Bronchial epithelial cell (primary cell): Measurements from ENCODE around the gene BRD1. TPM values are rescaled to one million over a fixed set of nuclear protein-coding genes. Genes with fewer than 3 reads are reported as not detected.

Experiments
- DNase-seq: peaks from one replicate; pipeline ENCODE4 v3.0.0-alpha.2; 2010; ENCODE audit warnings: low read depth
- FAIRE-seq: peaks from 2 replicates; lab custom pipeline; 2011; peaks lifted over from hg19 to GRCh38; lab: Jason Lieb, UNC
- H3K27me3 ChIP-seq: 2 replicates; pipeline ENCODE4 v1.5.1; 2011; ENCODE audit warnings: low read length; ENCODE audit not compliant: control insufficient read depth, insufficient read depth
- H3K36me3 ChIP-seq: 2 replicates; pipeline ENCODE4 v1.5.1; 2011; ENCODE audit warnings: low read length; ENCODE audit not compliant: control insufficient read depth, insufficient read depth
- H3K4me3 ChIP-seq: 2 replicates; pipeline ENCODE4 v1.5.1; 2011; ENCODE audit warnings: mild to moderate bottlenecking, low read depth, low read length, control low read depth
- total RNA-seq: library from RNA; depleted of rRNA; stranded (reverse); fragments of >200 nt; gene quantifications from 2 replicates; pipeline ENCODE4 v1.2.1, GENCODE V29; 2014
- TF ChIP-seq, protein P1 (sequence below): IDR thresholded peaks from 2 replicates; pipeline ENCODE4 v1.5.1; 2011; ENCODE audit warnings: mild to moderate bottlenecking, moderate library complexity, low read length, control low read depth, inconsistent platforms; ENCODE audit not compliant: insufficient read depth, severe bottlenecking

The BRD1 gene
- total RNA-seq, 1 donor from 2014 or later = 18.2 TPM

DNA sequence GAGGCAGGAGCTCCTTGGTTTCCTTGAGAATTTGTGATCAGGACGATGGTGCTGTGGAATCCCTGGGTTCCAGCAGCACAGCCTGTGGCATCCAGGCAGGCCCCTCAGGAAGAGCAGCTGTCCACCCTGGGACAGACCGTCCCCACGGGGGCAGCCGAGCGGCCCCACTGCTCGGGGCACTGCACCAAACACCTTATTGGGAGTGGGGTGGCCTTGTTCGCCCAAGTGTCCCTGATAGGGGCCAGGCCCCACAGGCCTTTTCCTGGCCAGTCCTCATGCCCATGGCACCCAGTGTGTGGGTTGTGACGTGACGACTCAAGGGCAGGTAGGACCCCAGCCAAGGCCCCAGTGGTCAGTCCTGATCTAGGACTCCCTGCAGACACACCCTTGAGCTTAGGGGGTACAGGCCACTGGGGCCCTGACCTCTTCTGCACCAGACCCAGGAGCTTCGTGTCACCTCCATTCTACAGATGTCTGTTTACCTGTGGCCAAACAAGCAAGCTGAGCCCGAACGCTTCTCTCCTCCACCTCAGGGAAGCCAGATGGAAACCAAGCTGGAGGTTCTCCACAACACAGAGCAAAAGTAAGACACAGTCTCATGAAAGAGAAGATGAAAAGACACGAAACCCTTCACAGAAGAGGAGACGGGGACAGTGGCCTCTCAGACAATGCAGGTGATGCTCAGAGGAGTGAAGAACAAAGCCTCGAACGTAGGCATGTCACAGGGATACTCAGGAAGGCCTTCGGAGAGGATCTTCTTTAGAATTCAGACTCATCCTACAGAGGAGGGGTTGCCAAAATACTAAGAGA, 1.6 kb upstream of the BRD1 start:
- DNase-seq (no peak), FAIRE-seq (peak; percentile 52)
- Histone ChIP-seq H3K27me3 (no peaks in the 10 kb centered on the region), H3K4me3 (no peak overlapping the region), H3K36me3 (peaks cover 4% of the 10 kb centered on the region)
- TF ChIP-seq, protein P1, sequence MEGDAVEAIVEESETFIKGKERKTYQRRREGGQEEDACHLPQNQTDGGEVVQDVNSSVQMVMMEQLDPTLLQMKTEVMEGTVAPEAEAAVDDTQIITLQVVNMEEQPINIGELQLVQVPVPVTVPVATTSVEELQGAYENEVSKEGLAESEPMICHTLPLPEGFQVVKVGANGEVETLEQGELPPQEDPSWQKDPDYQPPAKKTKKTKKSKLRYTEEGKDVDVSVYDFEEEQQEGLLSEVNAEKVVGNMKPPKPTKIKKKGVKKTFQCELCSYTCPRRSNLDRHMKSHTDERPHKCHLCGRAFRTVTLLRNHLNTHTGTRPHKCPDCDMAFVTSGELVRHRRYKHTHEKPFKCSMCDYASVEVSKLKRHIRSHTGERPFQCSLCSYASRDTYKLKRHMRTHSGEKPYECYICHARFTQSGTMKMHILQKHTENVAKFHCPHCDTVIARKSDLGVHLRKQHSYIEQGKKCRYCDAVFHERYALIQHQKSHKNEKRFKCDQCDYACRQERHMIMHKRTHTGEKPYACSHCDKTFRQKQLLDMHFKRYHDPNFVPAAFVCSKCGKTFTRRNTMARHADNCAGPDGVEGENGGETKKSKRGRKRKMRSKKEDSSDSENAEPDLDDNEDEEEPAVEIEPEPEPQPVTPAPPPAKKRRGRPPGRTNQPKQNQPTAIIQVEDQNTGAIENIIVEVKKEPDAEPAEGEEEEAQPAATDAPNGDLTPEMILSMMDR = no peak

GRCh38 chr22:49828599-49828965, 909 bp upstream of the BRD1 start:
- FAIRE-seq (no peak), DNase-seq (no peak)
- no peaks in the 10 kb centered on the region for H3K27me3 ChIP-seq
- no peak overlapping the region for H3K4me3 ChIP-seq
- TF ChIP-seq, protein P1 = no peak
- peaks cover 9% of the 10 kb centered on the region for H3K36me3 ChIP-seq

DNA sequence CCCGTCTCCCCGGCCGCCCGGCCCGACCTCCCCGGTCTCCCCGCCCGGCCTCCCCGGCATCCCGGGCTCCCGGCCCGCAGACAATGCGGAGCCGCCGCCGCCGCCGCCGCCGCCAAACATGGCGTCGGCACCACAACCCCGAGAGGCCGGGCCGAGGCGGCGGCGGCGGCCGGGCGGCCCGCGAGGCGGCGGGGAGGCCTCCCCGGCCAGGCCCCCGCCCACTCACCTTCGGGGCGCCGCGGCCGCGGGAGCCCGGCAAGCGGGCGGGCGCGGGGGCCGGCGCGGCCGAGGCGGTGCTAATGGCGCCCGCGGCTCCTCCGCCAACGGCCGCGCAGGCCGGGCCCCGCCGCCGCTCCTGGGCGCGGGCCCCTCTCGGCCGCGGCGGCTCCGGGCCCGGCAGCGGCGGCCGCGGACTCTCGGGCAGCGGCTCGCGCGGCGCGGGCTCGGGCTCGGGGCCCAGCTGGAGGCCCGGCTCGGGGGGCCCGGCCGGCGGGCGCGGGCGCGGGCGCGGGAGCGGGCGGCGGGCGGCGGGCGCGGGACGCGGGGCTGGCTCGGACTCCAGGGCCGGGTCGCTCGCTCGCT, 311 bp downstream of the BRD1 start:
- no peak for FAIRE-seq
- Histone ChIP-seq H3K4me3 (peak overlapping the region; percentile 83), H3K36me3 (peaks cover 19% of the 10 kb centered on the region), H3K27me3 (no peaks in the 10 kb centered on the region)
- DNase-seq = no peak
- TF ChIP-seq, protein P1 = no peak

GRCh38 chr22:49826603-49827270, 936 bp downstream of the BRD1 start:
- FAIRE-seq = no peak
- TF ChIP-seq, protein P1 = no peak

GRCh38 chr22:49825944-49826602, 1.6 kb downstream of the BRD1 start:
- FAIRE-seq (no peak), DNase-seq (peak; percentile 46)
- Histone ChIP-seq H3K4me3 (peak overlapping the region; percentile 83), H3K27me3 (no peaks in the 10 kb centered on the region), H3K36me3 (peaks cover 23% of the 10 kb centered on the region)
- TF ChIP-seq, protein P1 = no peak

More at GRCh38 chr22:49826603-49827270, 936 bp downstream of the BRD1 start:
- Histone ChIP-seq H3K27me3 (no peaks in the 10 kb centered on the region), H3K36me3 (peaks cover 19% of the 10 kb centered on the region), H3K4me3 (peak overlapping the region; percentile 83)
- DNase-seq = peak; percentile 11
